A549 (cell line): Measurements from ENCODE around the gene IQCN. TPM values are rescaled to one million over a fixed set of nuclear protein-coding genes. Genes with fewer than 3 reads are reported as not detected.

Experiments
- ATAC-seq, 2 experiments: fragments of 200-7000 bp in 1 of 2; fragments of >200 bp in 1 of 2; cut with Nextera tagmentation in 1 of 2; cut with Tn5 transposase in 1 of 2; 3 replicates each; pipeline versions ENCODE4 v1.8.0 to v1.9.1; 2018 to 2020; ENCODE audit warnings: mild to moderate bottlenecking in 1 of 2, moderate library complexity in 1 of 2
- CTCF ChIA-PET: fragments of 300-600 bp; sonication (Branson Sonifier 250); formaldehyde crosslinking; extraction: SDS; loops from one replicate; lab custom pipeline; 2021; ENCODE audit warnings: antibody characterized with exemption, inconsistent platforms; lab: Yijun Ruan, JAX
- POLR2A ChIA-PET: fragments of 350-600 bp; formaldehyde crosslinking; extraction: SDS; loops from one replicate; lab custom pipeline; 2021; ENCODE audit warnings: antibody characterized with exemption, inconsistent platforms; lab: Yijun Ruan, JAX
- DNase-seq, 2 experiments: peaks; one replicate each; pipeline versions ENCODE4 v3.0.0 to v3.0.0-alpha.2; 2011 to 2016; ENCODE audit warnings: low read depth in 1 of 2, low spot score in 1 of 2
- FAIRE-seq: peaks from 2 replicates; lab custom pipeline; 2011; peaks lifted over from hg19 to GRCh38; lab: Jason Lieb, UNC
- H3K27ac ChIP-seq, 2 experiments: fragments of >200 bp; sonication (Bioruptor Twin); formaldehyde crosslinking; 3 replicates each; pipeline ENCODE4 v1.5.1; 2016 to 2017
- H3K4me1 ChIP-seq: fragments of >200 bp; sonication (Bioruptor Twin); formaldehyde crosslinking; 3 replicates; pipeline ENCODE4 v1.6.1; 2016
- H3K4me2 ChIP-seq: fragments of >200 bp; sonication (Bioruptor Twin); formaldehyde crosslinking; 3 replicates; pipeline ENCODE4 v1.6.1; 2016
- H3K4me3 ChIP-seq: fragments of >200 bp; sonication (Bioruptor Twin); formaldehyde crosslinking; 3 replicates; pipeline ENCODE4 v1.5.1; 2016
- H3K9me3 ChIP-seq: fragments of >200 bp; sonication (Bioruptor Twin); formaldehyde crosslinking; 3 replicates; pipeline ENCODE4 v1.6.1; 2016
- BHLHE40 ChIP-seq: IDR thresholded peaks from 2 replicates; pipeline ENCODE4 v1.6.1; 2012; ENCODE audit warnings: low read depth, low read length, inconsistent platforms
- CBX2 ChIP-seq: fragments of 200-600 bp; sonication (generic); IDR thresholded peaks from 2 replicates; pipeline ENCODE4 v1.6.1; 2016; ENCODE audit warnings: low read depth, mild to moderate bottlenecking, borderline replicate concordance
- CHD4 ChIP-seq: fragments of 200-600 bp; sonication (generic); IDR thresholded peaks from 2 replicates; pipeline ENCODE4 v1.6.1; 2016; ENCODE audit warnings: antibody characterized with exemption, mild to moderate bottlenecking, borderline replicate concordance
- ELK1 ChIP-seq: fragments of 150-350 bp; IDR thresholded peaks from 2 replicates; pipeline ENCODE4 v1.6.1; 2014; ENCODE audit warnings: low read depth, mild to moderate bottlenecking, low read length
- EP300 ChIP-seq, 2 experiments: fragments of >200 bp; sonication (Bioruptor Twin); formaldehyde crosslinking; IDR thresholded peaks; 2 replicates in 1 of 2; 3 replicates in 1 of 2; pipeline ENCODE4 v1.6.1; 2016 to 2017
- FOSL2 ChIP-seq, 2 experiments: fragments of 450-650 bp in 1 of 2; fragments of >200 bp in 1 of 2; sonication (Bioruptor Twin) in 1 of 2; formaldehyde crosslinking; IDR thresholded peaks; 2 replicates each; pipeline versions ENCODE4 v1.5.0 to v1.6.1; 2016 to 2020; ENCODE audit warnings: mild to moderate bottlenecking in 1 of 2, moderate library complexity in 1 of 2
- FOXS1 ChIP-seq: fragments of 250-450 bp; sonication (Bioruptor Pico); IDR thresholded peaks from 2 replicates; pipeline ENCODE4 v1.5.0; 2020; ENCODE audit warnings: mild to moderate bottlenecking, moderate library complexity
- KDM1A ChIP-seq: fragments of 200-600 bp; sonication (generic); IDR thresholded peaks from 2 replicates; pipeline ENCODE4 v1.6.1; 2016; ENCODE audit warnings: low read depth, mild to moderate bottlenecking
- MAFK ChIP-seq: fragments of 450-650 bp; IDR thresholded peaks from 2 replicates; pipeline ENCODE4 v1.6.1; 2014; ENCODE audit not compliant: partially characterized antibody
- MAX ChIP-seq: IDR thresholded peaks from 2 replicates; pipeline ENCODE4 v1.6.1; 2012
- MAZ ChIP-seq: fragments of 150-350 bp; IDR thresholded peaks from 2 replicates; pipeline ENCODE4 v1.6.1; 2014; ENCODE audit warnings: antibody characterized with exemption, low read depth, low read length, borderline replicate concordance
- NFE2L2 ChIP-seq: fragments of 150-350 bp; conservative IDR thresholded peaks from 2 replicates; pipeline ENCODE4 v1.6.1; 2014; ENCODE audit warnings: low read length
- NR3C1 ChIP-seq: fragments of >200 bp; sonication (Bioruptor Twin); formaldehyde crosslinking; IDR thresholded peaks from 3 replicates; pipeline ENCODE4 v1.6.1; 2017
- PBX3 ChIP-seq: IDR thresholded peaks from 2 replicates; pipeline ENCODE4 v1.6.1; 2012
- PHF8 ChIP-seq: fragments of 200-600 bp; sonication (generic); IDR thresholded peaks from 2 replicates; pipeline ENCODE4 v1.6.1; 2016; ENCODE audit warnings: low read depth, mild to moderate bottlenecking, antibody characterized with exemption, moderate library complexity, borderline replicate concordance
- POLR2AphosphoS2 ChIP-seq: conservative IDR thresholded peaks from 2 replicates; pipeline ENCODE4 v1.6.1; 2012; ENCODE audit warnings: low read length, improper control_type of control experiment, inconsistent platforms
- RFX5 ChIP-seq: fragments of 450-650 bp; IDR thresholded peaks from 2 replicates; pipeline ENCODE4 v1.7.1; 2014; ENCODE audit warnings: antibody characterized with exemption, mild to moderate bottlenecking, moderate library complexity
- RNF2 ChIP-seq: fragments of 200-600 bp; sonication (generic); IDR thresholded peaks from 2 replicates; pipeline ENCODE4 v1.6.1; 2016; ENCODE audit warnings: low read depth, mild to moderate bottlenecking, antibody characterized with exemption, moderate library complexity, borderline replicate concordance
- TFCP2L1 ChIP-seq: fragments of 250-450 bp; sonication (Bioruptor Pico); IDR thresholded peaks from 2 replicates; pipeline ENCODE4 v1.5.0; 2021; ENCODE audit warnings: mild to moderate bottlenecking
- TP53 ChIP-seq: fragments of 250-450 bp; sonication (Bioruptor Pico); IDR thresholded peaks from 2 replicates; pipeline ENCODE4 v1.5.0; 2021; ENCODE audit warnings: mild to moderate bottlenecking, moderate library complexity
- ZNF302 ChIP-seq: fragments of 250-450 bp; sonication (Bioruptor Pico); IDR thresholded peaks from 2 replicates; pipeline ENCODE4 v1.9.0; 2021; ENCODE audit warnings: inconsistent platforms, mild to moderate bottlenecking, moderate library complexity
- WGBS: methylation state at CpG from one replicate; pipeline ENCODE4 v1.1.6; 2017; ENCODE audit errors: missing lambda C conversion rate; 5-methylcytosine and 5-hydroxymethylcytosine counted together
- polyA plus RNA-seq, 4 experiments: library from polyadenylated mRNA; depleted of rRNA in 3 of 4; stranded (reverse); fragments of >200 nt; fragmentation: RNase III in 1 of 4; extraction: RNeasy Plus Mini Kit Qiagen cat#74134 plus additional on column Dnase treatment in 1 of 4; gene quantifications; 2 replicates in 3 of 4; 3 replicates in 1 of 4; pipeline ENCODE4 v1.2.3, GENCODE V29; 2011 to 2017

The IQCN gene
- polyA plus RNA-seq, 2 of the 4 experiments (the other 2 are of a cell fraction) = 0.34 to 0.50 TPM

GRCh38 chr19:18307271-18307681, 33.0 kb upstream of the IQCN start (continued):
- TF ChIP-seq FOSL2 (IDR thresholded peaks at IDR 0.05) (no peak), FOSL2 (CRISPR knock-in tag; IDR thresholded peaks at IDR 0.05) (no peak), ELK1 (no peak), RFX5 (no peak), ZNF302 (CRISPR knock-in tag) (no peak), EP300 (IDR thresholded peaks at IDR 0.05) (no peak), NR3C1 (no peak), POLR2AphosphoS2 (no peak), FOXS1 (CRISPR knock-in tag) (no peak)

GRCh38 chr19:18306888-18307260, 32.6 kb upstream of the IQCN start:
- H3K4me2 ChIP-seq = no peak overlapping the region
- H3K4me1 ChIP-seq = peaks cover 44% of the 10 kb centered on the region
- H3K4me3 ChIP-seq = no peak overlapping the region
- CTCF ChIA-PET = interaction anchor here (1.0 kb wide), 1 partner anchor 28 kb away, joined by 3 read pairs; no protein-coding TSS in a partner anchor
- DNase-seq (no peak), ATAC-seq (no peak), FAIRE-seq (no peak)
- TF ChIP-seq KDM1A (no peak), MAZ (no peak), FOSL2 (IDR thresholded peaks at IDR 0.05) (no peak), FOSL2 (CRISPR knock-in tag; IDR thresholded peaks at IDR 0.05) (no peak), RNF2 (no peak), TFCP2L1 (CRISPR knock-in tag) (no peak), BHLHE40 (no peak), PBX3 (no peak), TP53 (no peak), CBX2 (no peak), CHD4 (no peak), NFE2L2 (no peak), PHF8 (no peak), MAX (no peak)
- peak overlapping the region in 1 of 2 experiments; percentile 99; a peak in 2 of 6 replicates for H3K27ac ChIP-seq
- no peaks in the 10 kb centered on the region for H3K9me3 ChIP-seq
- 87% methylated on average over 10 of the region's 14 CpGs for WGBS
- POLR2A ChIA-PET = interaction anchor here (1.0 kb wide), 1 partner anchor 27 kb away, joined by 3 read pairs; no protein-coding TSS in a partner anchor

- POLR2A ChIA-PET = interaction anchor here (1.0 kb wide), 1 partner anchor 26 kb away, joined by 3 read pairs; no protein-coding TSS in a partner anchor
- DNase-seq (no peak), FAIRE-seq (no peak), ATAC-seq (no peak)
- no peaks in the 10 kb centered on the region for H3K9me3 ChIP-seq
- CTCF ChIA-PET = interaction anchor here (1.0 to 2.1 kb wide), 2 partner anchors 28 kb away, joined by 3 to 12 read pairs; no protein-coding TSS in a partner anchor
- no peak overlapping the region for H3K4me3 ChIP-seq
- H3K27ac ChIP-seq = peak overlapping the region in 1 of 2 experiments; percentile 99; a peak in 3 of 6 replicates
- 91% methylated on average over 26 of the region's 26 CpGs for WGBS
- TF ChIP-seq ELK1 (no peak), MAFK (peak; percentile 69)
- peaks cover 50% of the 10 kb centered on the region for H3K4me1 ChIP-seq
- H3K4me2 ChIP-seq = no peak overlapping the region
Observed at GRCh38 chr19:18306209-18306887, 32.1 kb upstream of the IQCN start.
